GM19351 (cell line): ENCODE measurements around the gene COPB2.
"Not testable (repeated sequence)": the region's sequence is repeated elsewhere in the genome, so short reads cannot be mapped to it uniquely, and the experiment has no call there.

Experiments used
- ATAC-seq: cut with Tn5 transposase; IDR thresholded peaks from one replicate; pipeline ENCODE4 v1.9.1; 2021; ENCODE audit warnings: mild to moderate bottlenecking, moderate library complexity; ENCODE audit not compliant: unreplicated experiment

Gene COPB2

GRCh38 chr3:139380575-139380974 is 8.9 kb downstream of the COPB2 start:
- ATAC-seq, result no peak

GRCh38 chr3:139378587-139379241 is 10.7 kb downstream of the COPB2 start:
- ATAC-seq, result no peak

GRCh38 chr3:139377378-139377777 is 12.1 kb downstream of the COPB2 start:
- no peak for ATAC-seq

- ATAC-seq, result no peak
Observed at GRCh38 chr3:139374099-139374498, 15.3 kb downstream of the COPB2 start.

GRCh38 chr3:139364549-139364948 is 24.9 kb downstream of the COPB2 start:
- no peak for ATAC-seq

- no peak for ATAC-seq
Observed at GRCh38 chr3:139361276-139361675, 28.2 kb downstream of the COPB2 start.

GRCh38 chr3:139358841-139359562 is 30.4 kb downstream of the COPB2 start:
- no peak for ATAC-seq

GRCh38 chr3:139357899-139358298 is 31.5 kb downstream of the COPB2 start:
- ATAC-seq, result peak; percentile 82

GRCh38 chr3:139355891-139356290 is 33.6 kb downstream of the COPB2 start:
- ATAC-seq, result no peak

GRCh38 chr3:139355476-139355875 is 34.0 kb downstream of the COPB2 start:
- ATAC-seq, result no peak

GRCh38 chr3:139354661-139355060 is 34.8 kb downstream of the COPB2 start:
- ATAC-seq, result no peak

- ATAC-seq, result no peak
Observed at GRCh38 chr3:139353920-139354556, 35.4 kb downstream of the COPB2 start.

GRCh38 chr3:139346771-139347170 is 42.7 kb downstream of the COPB2 start:
- ATAC-seq, result no peak

- peak; percentile 99 for ATAC-seq
Observed at GRCh38 chr3:139343895-139344856, 45.3 kb downstream of the COPB2 start, which contains the start of gene MRPS22. Gene MRPS22, plus strand, starts transcription at chr3:139344020. Its CDS starts 7 bp downstream, at chr3:139344027.

GRCh38 chr3:139342054-139342453 is 47.4 kb downstream of the COPB2 start:
- no peak for ATAC-seq

- no peak for ATAC-seq
Observed at GRCh38 chr3:139340784-139341183, 48.7 kb downstream of the COPB2 start.

GRCh38 chr3:139339219-139339906 is 50.1 kb downstream of the COPB2 start:
- no peak for ATAC-seq

- ATAC-seq, result no peak
Observed at GRCh38 chr3:139338405-139338804, 51.0 kb downstream of the COPB2 start.

GRCh38 chr3:139334675-139335074 is 54.8 kb downstream of the COPB2 start:
- not testable (repeated sequence) for ATAC-seq

GRCh38 chr3:139332092-139332491 is 57.4 kb downstream of the COPB2 start:
- ATAC-seq, result no peak
